ENCODE data around the gene PRR15L.

Gene PRR15L

DNA sequence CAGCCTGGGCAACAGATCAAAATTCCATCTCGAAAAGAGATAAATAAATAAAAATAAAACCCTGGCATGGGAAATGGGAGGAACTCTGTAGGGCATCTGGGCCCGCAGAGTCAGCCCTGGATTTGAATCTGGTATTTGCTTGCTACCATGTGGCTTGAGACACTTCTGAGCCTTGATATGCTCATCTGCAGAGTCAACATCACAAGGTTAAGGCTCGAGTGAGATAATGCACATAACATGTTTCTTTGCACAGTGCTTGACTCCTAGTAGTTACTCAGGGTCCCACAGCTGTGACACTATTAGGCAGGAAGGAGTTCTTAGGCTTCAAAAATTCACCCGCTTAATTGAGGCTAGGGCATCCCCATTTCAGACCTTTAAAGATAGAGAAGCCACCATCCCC, 34.5 kb upstream of the PRR15L start:
- H3K4me1 ChIP-seq (ENCODE audit: control insufficient read depth in 1 of 2, insufficient read depth in 2 of 2, low read length in 2 of 2): peaks cover 8 to 21% of the 10 kb centered on the region in 2 experiments
- H3K9me3 ChIP-seq (ENCODE audit: insufficient read depth, low read depth, low read length): peaks cover 6% of the 10 kb centered on the region
- H3K36me3 ChIP-seq (ENCODE audit: control insufficient read depth in 1 of 2, insufficient read depth in 2 of 2, low read length in 2 of 2): no peaks in the 10 kb centered on the region
- no peaks in the 10 kb centered on the region for H3K79me2 ChIP-seq (ENCODE audit: control insufficient read depth, insufficient read depth, low read length, poor library complexity)
- no peak overlapping the region for H2AFZ ChIP-seq (ENCODE audit: insufficient read depth, low read length, poor library complexity)
- H3K4me3 ChIP-seq (ENCODE audit: low read depth, low read length): no peak overlapping the region
- H3K79me1 ChIP-seq (ENCODE audit: low read length): no peaks in the 10 kb centered on the region
- H4K91ac ChIP-seq (ENCODE audit: low read depth, low read length): no peak overlapping the region
- H4K8ac ChIP-seq (ENCODE audit: low read depth, low read length): no peak overlapping the region
- no peak overlapping the region for H3K23ac ChIP-seq (ENCODE audit: low read length)
- no peak overlapping the region for H3K9ac ChIP-seq (ENCODE audit: low read length)
- no peak overlapping the region for H2AK5ac ChIP-seq (ENCODE audit: low read length)
- H3K4me2 ChIP-seq (ENCODE audit: low read length): no peak overlapping the region
- no peak overlapping the region for H4K12ac ChIP-seq (ENCODE audit: low read depth, low read length)
- WGBS (ENCODE audit: extremely low coverage, insufficient coverage, insufficient read length): no CpG with 5 or more reads among the region's 4 CpGs
- no peak overlapping the region for H3K4ac ChIP-seq (ENCODE audit: low read depth, low read length)
- no peak overlapping the region for H3K14ac ChIP-seq (ENCODE audit: low read length)
- H2BK5ac ChIP-seq (ENCODE audit: low read depth, low read length, poor library complexity): no peak overlapping the region
- H2BK120ac ChIP-seq (ENCODE audit: insufficient read depth, low read length, poor library complexity): no peak overlapping the region
- no peak overlapping the region for H3K18ac ChIP-seq (ENCODE audit: low read length)
- H3K27ac ChIP-seq (ENCODE audit: low read depth, low read length): no peak overlapping the region
- no peaks in the 10 kb centered on the region for H3K27me3 ChIP-seq (ENCODE audit: insufficient read depth, low read length)
- DNase-seq: no peak
- H2BK12ac ChIP-seq (ENCODE audit: low read length): no peak overlapping the region

DNA sequence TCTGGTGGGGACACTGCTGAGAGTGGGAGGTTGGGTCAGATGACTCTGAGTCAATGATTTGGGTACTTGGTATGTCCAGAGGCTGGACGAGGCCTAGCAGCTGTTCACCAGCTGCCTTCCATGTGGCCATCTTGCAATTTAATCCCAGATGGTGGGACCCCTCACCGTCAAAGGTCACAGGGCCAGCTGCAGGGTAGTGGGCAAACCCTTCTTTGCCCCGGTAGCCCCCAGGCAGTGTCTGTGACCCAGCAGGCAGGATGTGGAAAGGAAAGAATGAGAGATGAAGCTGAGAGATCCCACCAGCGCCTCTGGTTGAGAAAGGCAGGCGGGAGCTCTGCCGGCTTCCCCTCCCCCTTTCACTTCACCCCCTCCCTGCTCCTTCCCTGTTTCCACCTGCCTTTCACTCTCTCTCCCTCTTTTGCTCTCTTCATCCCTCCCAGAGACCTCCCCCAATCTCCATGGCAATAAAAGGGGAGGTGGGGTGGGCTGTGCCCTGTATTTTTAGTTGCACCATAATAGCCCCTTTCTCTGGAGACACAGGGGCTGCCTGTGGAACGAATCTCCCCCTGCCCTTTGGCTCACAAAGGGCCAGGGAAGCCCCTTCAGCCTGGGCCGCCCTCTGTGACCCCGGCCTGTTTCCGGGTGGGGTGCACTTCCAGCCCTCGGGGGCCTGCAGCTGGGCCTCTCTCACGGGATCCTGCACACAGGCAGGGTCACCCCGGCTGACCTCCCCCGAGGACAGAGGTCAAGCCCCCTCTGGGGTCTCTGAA, 33.5 kb upstream of the PRR15L start:
- Histone ChIP-seq H2BK120ac (ENCODE audit: insufficient read depth, low read length, poor library complexity) (no peak overlapping the region), H3K79me2 (ENCODE audit: control insufficient read depth, insufficient read depth, low read length, poor library complexity) (no peaks in the 10 kb centered on the region), H3K9me3 (ENCODE audit: insufficient read depth, low read depth, low read length) (peaks cover 7% of the 10 kb centered on the region), H4K12ac (ENCODE audit: low read depth, low read length) (no peak overlapping the region), H3K4ac (ENCODE audit: low read depth, low read length) (no peak overlapping the region), H3K9ac (ENCODE audit: low read length) (no peak overlapping the region), H2BK5ac (ENCODE audit: low read depth, low read length, poor library complexity) (no peak overlapping the region), H3K4me1 (ENCODE audit: control insufficient read depth in 1 of 2, insufficient read depth in 2 of 2, low read length in 2 of 2) (peaks cover 7 to 15% of the 10 kb centered on the region in 2 experiments), H4K91ac (ENCODE audit: low read depth, low read length) (no peak overlapping the region), H3K18ac (ENCODE audit: low read length) (no peak overlapping the region), H3K4me3 (ENCODE audit: low read depth, low read length) (no peak overlapping the region), H3K27me3 (ENCODE audit: insufficient read depth, low read length) (no peaks in the 10 kb centered on the region), H3K79me1 (ENCODE audit: low read length) (no peaks in the 10 kb centered on the region), H3K14ac (ENCODE audit: low read length) (no peak overlapping the region), H3K27ac (ENCODE audit: low read depth, low read length) (no peak overlapping the region), H2AFZ (ENCODE audit: insufficient read depth, low read length, poor library complexity) (no peak overlapping the region), H2BK12ac (ENCODE audit: low read length) (no peak overlapping the region), H3K23ac (ENCODE audit: low read length) (no peak overlapping the region), H2AK5ac (ENCODE audit: low read length) (no peak overlapping the region), H3K4me2 (ENCODE audit: low read length) (no peak overlapping the region), H3K36me3 (ENCODE audit: control insufficient read depth in 1 of 2, insufficient read depth in 2 of 2, low read length in 2 of 2) (no peaks in the 10 kb centered on the region), H4K8ac (ENCODE audit: low read depth, low read length) (no peak overlapping the region)
- no peak for DNase-seq
- WGBS (ENCODE audit: extremely low coverage, insufficient coverage, insufficient read length): no CpG with 5 or more reads among the region's 14 CpGs

DNA sequence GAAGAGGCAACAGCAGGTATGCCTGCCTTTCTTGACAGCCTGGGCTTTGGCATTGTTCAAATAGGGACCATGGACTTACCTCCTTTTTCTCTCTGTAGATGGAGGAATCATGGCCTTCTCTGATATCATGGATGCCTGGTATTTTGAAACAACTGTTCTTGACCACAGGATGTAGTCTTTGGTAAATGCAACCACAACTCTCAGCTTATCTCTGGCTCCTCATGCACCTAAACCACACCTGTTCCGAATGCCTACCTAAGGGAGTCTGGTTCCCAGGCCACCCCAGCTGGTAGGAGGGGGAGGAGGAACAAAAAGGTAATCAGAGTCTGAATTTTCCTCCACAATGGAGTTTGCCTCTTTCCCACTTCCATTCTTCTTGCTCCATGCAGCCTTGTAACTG, 32.0 kb upstream of the PRR15L start:
- Histone ChIP-seq H3K4me2 (ENCODE audit: low read length) (no peak overlapping the region), H3K23ac (ENCODE audit: low read length) (no peak overlapping the region), H3K4ac (ENCODE audit: low read depth, low read length) (no peak overlapping the region), H3K14ac (ENCODE audit: low read length) (no peak overlapping the region), H2BK5ac (ENCODE audit: low read depth, low read length, poor library complexity) (no peak overlapping the region), H3K4me3 (ENCODE audit: low read depth, low read length) (no peak overlapping the region), H3K27ac (ENCODE audit: low read depth, low read length) (no peak overlapping the region), H4K91ac (ENCODE audit: low read depth, low read length) (no peak overlapping the region), H4K12ac (ENCODE audit: low read depth, low read length) (no peak overlapping the region), H3K9me3 (ENCODE audit: insufficient read depth, low read depth, low read length) (peaks cover 5% of the 10 kb centered on the region), H3K18ac (ENCODE audit: low read length) (no peak overlapping the region), H4K8ac (ENCODE audit: low read depth, low read length) (no peak overlapping the region), H2AK5ac (ENCODE audit: low read length) (no peak overlapping the region), H2BK12ac (ENCODE audit: low read length) (no peak overlapping the region), H2BK120ac (ENCODE audit: insufficient read depth, low read length, poor library complexity) (no peak overlapping the region), H3K27me3 (ENCODE audit: insufficient read depth, low read length) (no peaks in the 10 kb centered on the region), H3K4me1 (ENCODE audit: control insufficient read depth in 1 of 2, insufficient read depth in 2 of 2, low read length in 2 of 2) (peaks cover 6 to 7% of the 10 kb centered on the region in 2 experiments), H3K9ac (ENCODE audit: low read length) (no peak overlapping the region), H2AFZ (ENCODE audit: insufficient read depth, low read length, poor library complexity) (no peak overlapping the region), H3K36me3 (ENCODE audit: control insufficient read depth in 1 of 2, insufficient read depth in 2 of 2, low read length in 2 of 2) (peaks cover 0 to 2% of the 10 kb centered on the region in 2 experiments), H3K79me2 (ENCODE audit: control insufficient read depth, insufficient read depth, low read length, poor library complexity) (no peaks in the 10 kb centered on the region), H3K79me1 (ENCODE audit: low read length) (no peaks in the 10 kb centered on the region)
- no peak for DNase-seq
- no CpG with 5 or more reads among the region's 1 CpG for WGBS (ENCODE audit: extremely low coverage, insufficient coverage, insufficient read length)

GRCh38 chr17:47989159-47989558, 31.5 kb upstream of the PRR15L start:
- Histone ChIP-seq H4K12ac (ENCODE audit: low read depth, low read length) (no peak overlapping the region), H3K4me3 (ENCODE audit: low read depth, low read length) (no peak overlapping the region), H4K8ac (ENCODE audit: low read depth, low read length) (no peak overlapping the region), H2BK5ac (ENCODE audit: low read depth, low read length, poor library complexity) (no peak overlapping the region), H3K23ac (ENCODE audit: low read length) (no peak overlapping the region), H3K27me3 (ENCODE audit: insufficient read depth, low read length) (no peaks in the 10 kb centered on the region), H2BK120ac (ENCODE audit: insufficient read depth, low read length, poor library complexity) (no peak overlapping the region), H2BK12ac (ENCODE audit: low read length) (no peak overlapping the region), H3K36me3 (ENCODE audit: control insufficient read depth in 1 of 2, insufficient read depth in 2 of 2, low read length in 2 of 2) (peaks cover 0 to 2% of the 10 kb centered on the region in 2 experiments), H4K91ac (ENCODE audit: low read depth, low read length) (no peak overlapping the region), H3K9ac (ENCODE audit: low read length) (no peak overlapping the region), H3K14ac (ENCODE audit: low read length) (no peak overlapping the region), H3K4ac (ENCODE audit: low read depth, low read length) (no peak overlapping the region), H2AK5ac (ENCODE audit: low read length) (no peak overlapping the region), H2AFZ (ENCODE audit: insufficient read depth, low read length, poor library complexity) (no peak overlapping the region), H3K18ac (ENCODE audit: low read length) (no peak overlapping the region), H3K4me1 (ENCODE audit: control insufficient read depth in 1 of 2, insufficient read depth in 2 of 2, low read length in 2 of 2) (peaks cover 6 to 7% of the 10 kb centered on the region in 2 experiments), H3K4me2 (ENCODE audit: low read length) (no peak overlapping the region), H3K79me2 (ENCODE audit: control insufficient read depth, insufficient read depth, low read length, poor library complexity) (no peaks in the 10 kb centered on the region), H3K79me1 (ENCODE audit: low read length) (no peaks in the 10 kb centered on the region), H3K27ac (ENCODE audit: low read depth, low read length) (no peak overlapping the region), H3K9me3 (ENCODE audit: insufficient read depth, low read depth, low read length) (peaks cover 5% of the 10 kb centered on the region)
- DNase-seq: no peak
- WGBS (ENCODE audit: extremely low coverage, insufficient coverage, insufficient read length): no CpG with 5 or more reads among the region's 10 CpGs

Measured in trophoblast cell (in vitro differentiated cells and primary cell).